Lung (tissue), 12 donors: ENCODE results near the gene CCNQ. TPM values are rescaled to one million over a fixed set of nuclear protein-coding genes. Genes with fewer than 3 reads are reported as not detected.

ENCODE experiments used
- ATAC-seq: fragments of 200-7000 bp; cut with Tn5 transposase; one replicate; pipeline ENCODE4 v1.9.1; 2020; ENCODE audit warnings: moderate number of reproducible peaks; ENCODE audit not compliant: insufficient read depth, low FRiP score
- DNase-seq, 3 donors: peaks; one replicate each; pipeline ENCODE4 v3.0.0-alpha.2; 2013 to 2017
- H3K27ac ChIP-seq, 2 donors: one replicate each; pipeline ENCODE4 v1.5.1; 2013; ENCODE audit warnings: mild to moderate bottlenecking in 2 of 2, moderate library complexity in 2 of 2, control low read depth in 1 of 2, inconsistent platforms in 1 of 2, low read depth in 1 of 2, low read length in 1 of 2
- H3K27me3 ChIP-seq, 3 donors: one replicate each; pipeline ENCODE4 v1.5.1; 2013; ENCODE audit warnings: low read length in 2 of 3; ENCODE audit not compliant: control insufficient read depth in 3 of 3, insufficient read depth in 3 of 3
- H3K36me3 ChIP-seq, 4 donors: one replicate each; pipeline ENCODE4 v1.5.1; 2013; ENCODE audit warnings: low read length in 4 of 4, mild to moderate bottlenecking in 1 of 4, moderate library complexity in 1 of 4; ENCODE audit not compliant: control insufficient read depth in 4 of 4, insufficient read depth in 4 of 4
- H3K4me1 ChIP-seq, 5 donors: one replicate each; pipeline ENCODE4 v1.5.1; 2013; ENCODE audit warnings: low read length in 5 of 5, mild to moderate bottlenecking in 2 of 5, moderate library complexity in 1 of 5; ENCODE audit not compliant: control insufficient read depth in 5 of 5, insufficient read depth in 5 of 5
- H3K4me3 ChIP-seq: one replicate; pipeline ENCODE4 v1.5.1; 2013; ENCODE audit warnings: mild to moderate bottlenecking, control low read depth, moderate library complexity
- H3K9ac ChIP-seq, 2 donors: one replicate each; pipeline ENCODE4 v1.5.1; 2013; ENCODE audit warnings: low read length in 2 of 2, control low read depth in 1 of 2; ENCODE audit not compliant: insufficient read depth in 1 of 2
- H3K9me3 ChIP-seq, 4 donors: one replicate each; pipeline ENCODE4 v1.5.1; 2013; ENCODE audit warnings: low read length in 3 of 4, mild to moderate bottlenecking in 1 of 4, moderate library complexity in 1 of 4; ENCODE audit not compliant: control insufficient read depth in 4 of 4, insufficient read depth in 3 of 4
- WGBS, 2 donors: extraction: QIAGEN DNeasy Blood & Tissue Kit; methylation state at CpG; one replicate each; pipeline ENCODE4 v1.1.7; 2013; 5-methylcytosine and 5-hydroxymethylcytosine counted together
- polyA plus RNA-seq, 2 donors: library from polyadenylated mRNA; stranded (reverse); fragments of 200-250 nt; gene quantifications; one replicate each; pipeline ENCODE4 v1.2.1, GENCODE V29; 2013
- total RNA-seq, 2 donors: library from RNA; depleted of rRNA in 1 of 2; stranded (reverse); fragments of >200 nt in 1 of 2; gene quantifications; one replicate each; pipeline ENCODE4 v1.2.1, GENCODE V29; 2014 to 2021
- TF ChIP-seq, protein P1 (sequence below): IDR thresholded peaks from 2 replicates; pipeline ENCODE4 v1.5.1; 2012; ENCODE audit warnings: mild to moderate bottlenecking; ENCODE audit errors: control extremely low read depth, extremely low read depth
- donor health status: control.
- donor health status: control.
- donor health status: Bipolar disorder and iron deficiency.
- donor health status: healthy.
- donor health status: DM: yes; HTN: yes; CAD: no.

CCNQ gene
- total and polyA plus RNA-seq, 4 donors: 14.2 to 46.4 (median 24.9) TPM

DNA sequence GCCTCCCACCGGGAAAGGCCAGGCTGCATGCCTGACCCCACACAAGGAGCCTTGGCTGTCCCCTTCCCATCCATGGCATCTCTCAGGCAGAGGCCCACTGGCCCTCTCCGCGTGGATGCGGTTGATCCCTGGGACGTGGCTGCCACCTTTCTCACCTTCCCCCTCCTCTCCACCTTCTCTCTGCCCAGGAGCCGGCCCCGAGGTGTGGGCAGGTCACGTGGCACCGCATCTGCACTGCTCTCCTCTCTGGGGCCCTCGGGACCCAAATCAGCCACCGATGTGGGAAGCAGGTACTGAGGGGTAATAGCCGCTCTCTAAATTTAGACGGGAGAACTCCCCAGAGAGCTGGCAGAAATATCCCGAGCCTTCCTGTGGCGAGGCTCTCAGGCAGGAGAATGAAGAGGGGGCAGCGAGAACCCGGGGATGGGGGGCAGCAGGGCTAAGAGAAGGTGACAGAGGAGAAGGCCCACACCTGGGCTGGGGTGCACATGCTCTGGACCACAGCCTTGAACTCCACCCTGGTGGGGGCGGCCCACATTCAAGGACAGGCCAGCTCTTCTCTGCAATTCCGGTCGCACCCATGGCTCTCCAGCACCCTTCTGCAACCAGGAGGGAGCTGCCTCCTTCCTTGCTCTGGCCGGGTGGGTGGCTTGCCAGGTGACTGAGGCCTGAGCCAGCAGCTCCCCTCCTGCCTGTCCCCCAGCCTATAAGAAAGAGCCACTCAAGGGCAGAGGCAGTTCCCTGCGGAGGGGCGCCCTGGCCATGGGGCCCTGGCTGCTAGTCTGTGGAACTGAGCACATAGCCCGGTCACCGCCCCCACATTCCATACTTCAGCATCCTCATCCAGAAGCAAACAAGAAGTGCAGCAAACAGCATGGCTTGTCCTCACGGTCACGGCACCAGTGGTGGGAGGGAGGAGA lies 38.4 kb upstream of the CCNQ start:
- no peak for ATAC-seq
- H3K9me3 ChIP-seq: peaks cover 0 to 6% (median 0%) of the 10 kb centered on the region in 4 donors
- H3K27me3 ChIP-seq: peaks cover 0 to 10% (median 6%) of the 10 kb centered on the region in 3 donors
- no peak overlapping the region for H3K9ac ChIP-seq
- no peaks in the 10 kb centered on the region for H3K36me3 ChIP-seq
- peak in 1 of 3 donors; percentile 9 for DNase-seq
- 83 to 90% methylated on average over 5 to 27 of the region's 27 CpGs for WGBS, 2 donors
- TF ChIP-seq, protein P1, sequence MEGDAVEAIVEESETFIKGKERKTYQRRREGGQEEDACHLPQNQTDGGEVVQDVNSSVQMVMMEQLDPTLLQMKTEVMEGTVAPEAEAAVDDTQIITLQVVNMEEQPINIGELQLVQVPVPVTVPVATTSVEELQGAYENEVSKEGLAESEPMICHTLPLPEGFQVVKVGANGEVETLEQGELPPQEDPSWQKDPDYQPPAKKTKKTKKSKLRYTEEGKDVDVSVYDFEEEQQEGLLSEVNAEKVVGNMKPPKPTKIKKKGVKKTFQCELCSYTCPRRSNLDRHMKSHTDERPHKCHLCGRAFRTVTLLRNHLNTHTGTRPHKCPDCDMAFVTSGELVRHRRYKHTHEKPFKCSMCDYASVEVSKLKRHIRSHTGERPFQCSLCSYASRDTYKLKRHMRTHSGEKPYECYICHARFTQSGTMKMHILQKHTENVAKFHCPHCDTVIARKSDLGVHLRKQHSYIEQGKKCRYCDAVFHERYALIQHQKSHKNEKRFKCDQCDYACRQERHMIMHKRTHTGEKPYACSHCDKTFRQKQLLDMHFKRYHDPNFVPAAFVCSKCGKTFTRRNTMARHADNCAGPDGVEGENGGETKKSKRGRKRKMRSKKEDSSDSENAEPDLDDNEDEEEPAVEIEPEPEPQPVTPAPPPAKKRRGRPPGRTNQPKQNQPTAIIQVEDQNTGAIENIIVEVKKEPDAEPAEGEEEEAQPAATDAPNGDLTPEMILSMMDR: no peak
- no peak overlapping the region for H3K27ac ChIP-seq
- no peak overlapping the region for H3K4me3 ChIP-seq
- peaks cover 3 to 9% (median 4%) of the 10 kb centered on the region in 5 donors for H3K4me1 ChIP-seq

DNA sequence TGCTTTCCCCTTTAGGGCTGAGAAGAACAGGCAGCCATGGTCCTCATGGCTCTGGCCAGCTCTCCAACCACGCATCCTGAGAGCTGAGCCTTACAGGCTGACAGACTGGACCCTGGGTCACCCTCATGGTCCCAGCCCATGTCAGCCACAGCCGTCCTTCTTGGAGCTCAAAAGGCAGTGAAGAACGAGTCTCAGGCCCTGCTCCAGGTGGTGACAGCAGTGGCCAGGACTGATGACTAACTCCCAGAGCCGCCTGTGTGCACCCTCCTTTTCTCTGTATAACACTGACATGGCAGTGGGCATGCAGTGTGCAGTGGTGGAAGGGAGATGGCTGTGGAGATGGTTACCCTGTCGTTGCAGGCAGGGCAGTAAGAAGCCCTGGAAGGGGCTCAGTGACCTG lies 37.8 kb upstream of the CCNQ start:
- ATAC-seq (no peak), DNase-seq (no peak)
- 69 to 89% methylated on average over 5 of the region's 5 CpGs for WGBS, 2 donors
- no peak overlapping the region for H3K4me3 ChIP-seq
- H3K27ac ChIP-seq: no peak overlapping the region
- H3K9ac ChIP-seq: no peak overlapping the region
- H3K27me3 ChIP-seq: peaks cover 0 to 8% (median 8%) of the 10 kb centered on the region in 3 donors
- H3K9me3 ChIP-seq: peaks cover 0 to 10% (median 0%) of the 10 kb centered on the region in 4 donors
- TF ChIP-seq, protein P1: no peak
- H3K36me3 ChIP-seq: no peaks in the 10 kb centered on the region
- peaks cover under 1 to 9% (median 4%) of the 10 kb centered on the region in 5 donors for H3K4me1 ChIP-seq

DNA sequence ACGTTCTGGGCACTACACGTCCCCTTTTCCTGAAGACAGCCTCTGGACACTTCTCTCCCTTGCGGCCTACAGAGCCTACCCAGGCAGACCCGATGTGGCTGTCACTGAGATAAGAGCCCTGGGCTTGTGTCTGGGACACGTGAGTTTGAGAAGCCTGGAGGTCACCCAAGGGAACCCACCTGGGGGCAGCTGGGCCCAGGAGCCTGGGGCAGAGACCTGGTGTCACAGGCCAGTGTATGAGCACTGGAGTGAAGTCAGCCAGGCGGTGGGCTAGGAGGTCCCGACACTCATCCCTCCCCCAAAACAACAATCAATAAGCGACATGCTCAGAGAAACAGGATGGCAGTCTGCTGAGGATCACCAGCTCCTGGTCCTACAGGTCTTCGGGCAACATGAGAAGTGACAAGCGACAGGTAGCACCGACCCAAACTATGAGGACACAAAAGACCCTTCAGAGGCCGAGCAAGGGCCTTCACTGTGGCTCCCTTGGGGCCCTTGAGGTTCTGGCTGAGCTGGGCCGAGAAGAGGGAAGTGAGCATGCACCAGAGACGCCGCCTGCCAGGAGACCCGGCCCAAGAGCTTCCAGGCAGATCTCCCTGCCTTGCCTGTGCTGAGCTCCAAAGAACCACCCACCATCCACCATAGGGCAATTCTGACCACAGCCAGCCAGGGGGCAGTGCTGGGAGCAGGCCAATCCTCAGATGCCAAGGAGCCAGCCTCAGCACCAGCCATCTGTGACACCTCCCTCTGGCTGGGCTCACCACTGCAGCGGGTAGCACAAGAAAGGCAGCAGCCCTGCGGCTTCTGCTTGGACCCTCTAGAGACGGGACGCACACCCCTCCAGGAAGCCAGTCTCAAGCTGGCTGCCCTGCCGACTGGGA lies 37.1 kb upstream of the CCNQ start:
- TF ChIP-seq, protein P1: no peak
- Histone ChIP-seq H3K27me3 (peaks cover 0 to 7% (median 3%) of the 10 kb centered on the region in 3 donors), H3K4me1 (peaks cover 0 to 9% (median 4%) of the 10 kb centered on the region in 5 donors), H3K27ac (no peak overlapping the region), H3K36me3 (no peaks in the 10 kb centered on the region), H3K4me3 (no peak overlapping the region), H3K9ac (no peak overlapping the region), H3K9me3 (peaks cover 0 to 7% (median 0%) of the 10 kb centered on the region in 4 donors)
- DNase-seq (no peak), ATAC-seq (no peak)
- 72 to 82% methylated on average over 14 to 21 of the region's 21 CpGs for WGBS, 2 donors
